Fibroblast of lung (primary cell): ENCODE data around the gene NEGR1.

Experiments
- EZH2 ChIP-seq: IDR thresholded peaks from 2 replicates; pipeline ENCODE4 v1.5.1; 2012; ENCODE audit warnings: low read length, control low read depth, mild to moderate bottlenecking; ENCODE audit errors: missing control alignments
- TF ChIP-seq, protein P1 (sequence below), 2 donors: IDR thresholded peaks in 1 of 2; conservative IDR thresholded peaks in 1 of 2; 1 replicate in 1 of 2; 2 replicates in 1 of 2; pipeline ENCODE4 v1.5.1; 2011 to 2012; ENCODE audit warnings: low read length in 2 of 2, control low read depth in 1 of 2, inconsistent platforms in 1 of 2, low read depth in 1 of 2, mild to moderate bottlenecking in 1 of 2

- TF ChIP-seq, protein P1, sequence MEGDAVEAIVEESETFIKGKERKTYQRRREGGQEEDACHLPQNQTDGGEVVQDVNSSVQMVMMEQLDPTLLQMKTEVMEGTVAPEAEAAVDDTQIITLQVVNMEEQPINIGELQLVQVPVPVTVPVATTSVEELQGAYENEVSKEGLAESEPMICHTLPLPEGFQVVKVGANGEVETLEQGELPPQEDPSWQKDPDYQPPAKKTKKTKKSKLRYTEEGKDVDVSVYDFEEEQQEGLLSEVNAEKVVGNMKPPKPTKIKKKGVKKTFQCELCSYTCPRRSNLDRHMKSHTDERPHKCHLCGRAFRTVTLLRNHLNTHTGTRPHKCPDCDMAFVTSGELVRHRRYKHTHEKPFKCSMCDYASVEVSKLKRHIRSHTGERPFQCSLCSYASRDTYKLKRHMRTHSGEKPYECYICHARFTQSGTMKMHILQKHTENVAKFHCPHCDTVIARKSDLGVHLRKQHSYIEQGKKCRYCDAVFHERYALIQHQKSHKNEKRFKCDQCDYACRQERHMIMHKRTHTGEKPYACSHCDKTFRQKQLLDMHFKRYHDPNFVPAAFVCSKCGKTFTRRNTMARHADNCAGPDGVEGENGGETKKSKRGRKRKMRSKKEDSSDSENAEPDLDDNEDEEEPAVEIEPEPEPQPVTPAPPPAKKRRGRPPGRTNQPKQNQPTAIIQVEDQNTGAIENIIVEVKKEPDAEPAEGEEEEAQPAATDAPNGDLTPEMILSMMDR (conservative IDR thresholded peaks at IDR 0.05 in 1 of 2, IDR thresholded peaks at IDR 0.05 in 1 of 2; ENCODE audit: low read depth in 1 of 2, low read length in 2 of 2), result no peak
- no peak for TF ChIP-seq EZH2
Measured at GRCh38 chr1:71930511-71930910, 351.8 kb downstream of the NEGR1 start.
